Uterus (tissue), 2 donors: ENCODE results near the gene TSPAN3.

Experiments used
- POLR2A ChIP-seq, 2 donors: fragments of 450-650 bp; IDR thresholded peaks; one replicate each; pipeline ENCODE4 v1.6.1; 2016; ENCODE audit warnings: antibody characterized with exemption in 2 of 2, mild to moderate bottlenecking in 1 of 2, moderate library complexity in 1 of 2
- TF ChIP-seq, protein P1 (sequence below), 4 experiments: fragments of 200-600 bp in 2 of 4; fragments of 450-650 bp in 2 of 4; sonication (generic) in 2 of 4; IDR thresholded peaks; one replicate each; pipeline ENCODE4 v1.5.1; 2016 to 2019; ENCODE audit warnings: antibody characterized with exemption in 4 of 4, mild to moderate bottlenecking in 2 of 4, moderate library complexity in 1 of 4

DNA sequence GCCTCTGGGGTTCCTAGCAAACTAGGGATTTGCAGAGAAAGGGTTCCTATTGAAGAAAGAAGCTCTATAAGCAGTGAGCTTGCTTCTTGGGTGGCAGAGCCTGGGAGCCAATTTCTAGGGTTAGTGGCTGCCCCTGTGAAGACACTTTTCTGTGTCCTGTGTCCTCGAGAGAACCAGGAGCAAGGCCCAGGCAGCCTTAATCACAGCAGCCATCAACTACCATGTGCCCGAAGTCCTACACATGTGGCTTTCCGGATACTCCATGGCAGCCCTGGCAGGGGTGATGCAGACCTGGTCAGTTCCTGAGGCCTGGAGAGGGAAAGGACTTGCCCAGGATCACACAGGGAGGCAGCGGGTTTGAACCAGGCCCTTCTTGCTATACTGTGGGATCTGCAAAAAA is 27.7 kb upstream of the TSPAN3 start:
- TF ChIP-seq, protein P1, sequence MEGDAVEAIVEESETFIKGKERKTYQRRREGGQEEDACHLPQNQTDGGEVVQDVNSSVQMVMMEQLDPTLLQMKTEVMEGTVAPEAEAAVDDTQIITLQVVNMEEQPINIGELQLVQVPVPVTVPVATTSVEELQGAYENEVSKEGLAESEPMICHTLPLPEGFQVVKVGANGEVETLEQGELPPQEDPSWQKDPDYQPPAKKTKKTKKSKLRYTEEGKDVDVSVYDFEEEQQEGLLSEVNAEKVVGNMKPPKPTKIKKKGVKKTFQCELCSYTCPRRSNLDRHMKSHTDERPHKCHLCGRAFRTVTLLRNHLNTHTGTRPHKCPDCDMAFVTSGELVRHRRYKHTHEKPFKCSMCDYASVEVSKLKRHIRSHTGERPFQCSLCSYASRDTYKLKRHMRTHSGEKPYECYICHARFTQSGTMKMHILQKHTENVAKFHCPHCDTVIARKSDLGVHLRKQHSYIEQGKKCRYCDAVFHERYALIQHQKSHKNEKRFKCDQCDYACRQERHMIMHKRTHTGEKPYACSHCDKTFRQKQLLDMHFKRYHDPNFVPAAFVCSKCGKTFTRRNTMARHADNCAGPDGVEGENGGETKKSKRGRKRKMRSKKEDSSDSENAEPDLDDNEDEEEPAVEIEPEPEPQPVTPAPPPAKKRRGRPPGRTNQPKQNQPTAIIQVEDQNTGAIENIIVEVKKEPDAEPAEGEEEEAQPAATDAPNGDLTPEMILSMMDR (IDR thresholded peaks at IDR 0.05), result no peak
- no peak for TF ChIP-seq POLR2A (IDR thresholded peaks at IDR 0.05)
